H9 (cell line): ENCODE data around the gene DOCK9. TPM values are rescaled to one million over a fixed set of nuclear protein-coding genes. Genes with fewer than 3 reads are reported as not detected.

Source experiments
- DNase-seq: peaks from one replicate; pipeline ENCODE4 v3.0.0-alpha.2; 2017
- H2AFZ ChIP-seq: one replicate; pipeline ENCODE4 v1.6.1; 2013; ENCODE audit warnings: mild to moderate bottlenecking, low read length, control low read depth, moderate library complexity
- H2AK5ac ChIP-seq: 2 replicates; pipeline ENCODE4 v1.6.1; 2013; ENCODE audit warnings: low read length, control low read depth, mixed read lengths; ENCODE audit not compliant: insufficient read length
- H2BK120ac ChIP-seq: one replicate; pipeline ENCODE4 v1.6.1; 2013; ENCODE audit warnings: low read depth, mild to moderate bottlenecking, low read length, control low read depth, inconsistent platforms; ENCODE audit not compliant: poor library complexity, severe bottlenecking
- H2BK12ac ChIP-seq: 2 replicates; pipeline ENCODE4 v1.6.1; 2013; ENCODE audit warnings: low read length, control low read depth, mixed read lengths, low read depth; ENCODE audit not compliant: insufficient read length
- H2BK15ac ChIP-seq: 2 replicates; pipeline ENCODE4 v1.6.1; 2013; ENCODE audit warnings: low read depth, low read length, control low read depth
- H2BK20ac ChIP-seq: one replicate; pipeline ENCODE4 v1.6.1; 2013; ENCODE audit warnings: low read depth, mild to moderate bottlenecking, low read length, control low read depth, inconsistent platforms; ENCODE audit not compliant: poor library complexity, severe bottlenecking
- H2BK5ac ChIP-seq: 2 replicates; pipeline ENCODE4 v1.6.1; 2013; ENCODE audit warnings: low read length, control low read depth, mixed read lengths; ENCODE audit not compliant: insufficient read length
- H3K14ac ChIP-seq: 2 replicates; pipeline ENCODE4 v1.6.1; 2013; ENCODE audit warnings: low read length, control low read depth; ENCODE audit not compliant: insufficient read depth
- H3K18ac ChIP-seq: 2 replicates; pipeline ENCODE4 v1.6.1; 2013; ENCODE audit warnings: low read depth, mild to moderate bottlenecking, mixed read lengths, low read length, control low read depth; ENCODE audit not compliant: insufficient read length
- H3K23ac ChIP-seq: 2 replicates; pipeline ENCODE4 v1.6.1; 2013; ENCODE audit warnings: low read length, control low read depth, mixed read lengths, low read depth; ENCODE audit not compliant: insufficient read length
- H3K23me2 ChIP-seq: 2 replicates; pipeline ENCODE4 v1.6.1; 2013; ENCODE audit warnings: low read depth, mild to moderate bottlenecking, mixed read lengths, low read length, control low read depth; ENCODE audit not compliant: insufficient read length, poor library complexity, severe bottlenecking
- H3K27ac ChIP-seq: 2 replicates; pipeline ENCODE4 v1.5.1; 2013; ENCODE audit warnings: low read length, control low read depth, mixed read lengths, low read depth; ENCODE audit not compliant: insufficient read length
- H3K27me3 ChIP-seq: 2 replicates; pipeline ENCODE4 v1.6.1; 2013; ENCODE audit warnings: low read length, control low read depth, inconsistent platforms; ENCODE audit not compliant: insufficient read depth
- H3K4ac ChIP-seq: 2 replicates; pipeline ENCODE4 v1.6.1; 2013; ENCODE audit warnings: low read depth, mild to moderate bottlenecking, control low read depth, inconsistent platforms, low read length, moderate library complexity
- H3K4me1 ChIP-seq: 2 replicates; pipeline ENCODE4 v1.6.1; 2013; ENCODE audit warnings: low read length, control low read depth, inconsistent platforms; ENCODE audit not compliant: insufficient read depth
- H3K4me2 ChIP-seq: 2 replicates; pipeline ENCODE4 v1.6.1; 2013; ENCODE audit warnings: low read length, control low read depth, mixed read lengths; ENCODE audit not compliant: insufficient read length, insufficient read depth
- H3K56ac ChIP-seq: 2 replicates; pipeline ENCODE4 v1.6.1; 2013; ENCODE audit warnings: low read depth, mild to moderate bottlenecking, mixed read lengths, low read length, control low read depth; ENCODE audit not compliant: insufficient read length
- H3K79me1 ChIP-seq: 2 replicates; pipeline ENCODE4 v1.6.1; 2013; ENCODE audit warnings: low read depth, mild to moderate bottlenecking, moderate library complexity, low read length, control low read depth, inconsistent platforms; ENCODE audit not compliant: insufficient read depth, poor library complexity, severe bottlenecking
- H3K79me2 ChIP-seq: 2 replicates; pipeline ENCODE4 v1.6.1; 2013; ENCODE audit warnings: low read length, control low read depth, inconsistent platforms; ENCODE audit not compliant: insufficient read depth
- H3K9ac ChIP-seq: 2 replicates; pipeline ENCODE4 v1.6.1; 2013; ENCODE audit warnings: low read length, control low read depth, mixed read lengths; ENCODE audit not compliant: insufficient read length; ENCODE audit errors: extremely low read depth
- H3K9me3 ChIP-seq: one replicate; pipeline ENCODE4 v1.6.1; 2013; ENCODE audit warnings: low read depth, low read length, inconsistent platforms; ENCODE audit not compliant: control insufficient read depth
- H3T11ph ChIP-seq: one replicate; pipeline ENCODE4 v1.6.1; 2013; ENCODE audit warnings: mild to moderate bottlenecking, low read length, control low read depth, inconsistent platforms
- H4K20me1 ChIP-seq: one replicate; pipeline ENCODE4 v1.6.1; 2013; ENCODE audit not compliant: control insufficient read depth, insufficient read length, insufficient read depth
- H4K5ac ChIP-seq: 2 replicates; pipeline ENCODE4 v1.6.1; 2013; ENCODE audit warnings: low read depth, mild to moderate bottlenecking, mixed read lengths, low read length, control low read depth; ENCODE audit not compliant: insufficient read length
- H4K8ac ChIP-seq: replicated peaks from 2 replicates; pipeline ENCODE4 v1.6.1; 2013; ENCODE audit warnings: low read length, control low read depth, mixed read lengths, low read depth; ENCODE audit not compliant: insufficient read length
- H4K91ac ChIP-seq: 2 replicates; pipeline ENCODE4 v1.6.1; 2013; ENCODE audit warnings: low read depth, mild to moderate bottlenecking, moderate library complexity, mixed read lengths, low read length, control low read depth; ENCODE audit not compliant: insufficient read length
- H3K27ac Mint-ChIP-seq, 3 experiments: 2 replicates in 2 of 3; 3 replicates in 1 of 3; pipeline ENCODE4 v1.8.0; 2020 to 2021; ENCODE audit warnings: mixed read lengths in 3 of 3, mild to moderate bottlenecking in 1 of 3, moderate library complexity in 1 of 3
- H3K27me3 Mint-ChIP-seq: 2 replicates; pipeline ENCODE4 v1.8.0; 2021; ENCODE audit warnings: low read depth, mild to moderate bottlenecking, moderate library complexity, mixed read lengths
- H3K36me3 Mint-ChIP-seq, 3 experiments: 2 replicates in 2 of 3; 3 replicates in 1 of 3; pipeline ENCODE4 v1.8.0; 2020 to 2021; ENCODE audit warnings: low read depth in 3 of 3, mixed read lengths in 3 of 3; ENCODE audit not compliant: insufficient read depth in 1 of 3
- H3K4me1 Mint-ChIP-seq, 2 experiments: 2 replicates each; pipeline ENCODE4 v1.8.0; 2020; ENCODE audit warnings: mixed read lengths in 2 of 2
- H3K4me3 Mint-ChIP-seq, 2 experiments: 2 replicates in 1 of 2; 3 replicates in 1 of 2; pipeline ENCODE4 v1.8.0; 2020 to 2021; ENCODE audit warnings: mild to moderate bottlenecking in 2 of 2, mixed read lengths in 2 of 2, moderate library complexity in 1 of 2
- H3K9me3 Mint-ChIP-seq, 2 experiments: 2 replicates in 1 of 2; 3 replicates in 1 of 2; pipeline ENCODE4 v1.8.0; 2020; ENCODE audit warnings: mild to moderate bottlenecking in 2 of 2, mixed read lengths in 2 of 2, moderate library complexity in 1 of 2
- WGBS: extraction: QIAGEN DNeasy Blood & Tissue Kit; methylation state at CpG from one replicate; pipeline ENCODE4 v1.1.7; 2013; ENCODE audit warnings: missing lambda C conversion rate, low lambda C conversion rate, mixed read lengths; ENCODE audit not compliant: insufficient read length; ENCODE audit errors: extremely low coverage; 5-methylcytosine and 5-hydroxymethylcytosine counted together
- total RNA-seq: library from RNA; stranded (reverse); gene quantifications from 2 replicates; pipeline ENCODE4 v1.2.1, GENCODE V29; 2021
- TF ChIP-seq, protein P1 (sequence below): fragments of 200-600 bp; sonication (generic); conservative IDR thresholded peaks from 3 replicates; pipeline ENCODE4 v1.8.0; 2021; ENCODE audit warnings: antibody characterized with exemption, mild to moderate bottlenecking

DOCK9 gene
- total RNA-seq, 1 experiment from 2014 or later = 23.0 TPM

DNA sequence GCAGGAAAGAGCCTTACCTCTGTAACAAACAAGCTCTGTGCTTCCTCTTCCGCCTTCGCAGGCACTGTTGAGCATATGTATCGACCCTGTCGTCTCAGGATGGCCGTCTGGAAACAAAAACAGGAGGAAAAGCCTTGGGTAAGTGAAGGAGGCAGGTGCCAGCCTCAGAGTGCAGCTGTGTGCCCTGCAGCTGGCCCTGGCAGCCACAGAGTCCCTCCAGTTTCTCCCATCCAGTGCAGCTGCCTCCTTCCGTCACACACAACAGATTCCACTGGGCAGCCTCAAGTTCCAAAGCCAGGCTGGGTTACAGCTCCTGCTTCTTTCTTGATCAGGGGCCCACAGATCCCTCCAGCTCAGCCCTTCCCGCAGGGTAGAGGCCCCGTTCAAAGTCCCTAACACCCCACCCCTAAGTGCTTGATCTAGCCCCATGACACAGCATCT, 47.7 kb downstream of the DOCK9 start:
- Histone ChIP-seq H2BK15ac (no peak overlapping the region), H2AFZ (no peak overlapping the region), H2BK12ac (no peak overlapping the region), H3K23ac (no peak overlapping the region), H4K91ac (no peak overlapping the region), H3K14ac (no peak overlapping the region), H3K4me2 (no peak overlapping the region), H3K79me1 (no peaks in the 10 kb centered on the region), H2AK5ac (no peak overlapping the region), H3K9me3 (peaks cover 7% of the 10 kb centered on the region), H3K23me2 (no peaks in the 10 kb centered on the region), H3K79me2 (no peaks in the 10 kb centered on the region), H3K27ac (no peak overlapping the region), H3T11ph (no peak overlapping the region), H2BK5ac (no peak overlapping the region), H3K56ac (no peak overlapping the region), H3K27me3 (no peaks in the 10 kb centered on the region), H4K5ac (no peak overlapping the region), H3K9ac (no peak overlapping the region), H4K20me1 (no peaks in the 10 kb centered on the region), H2BK20ac (no peak overlapping the region), H3K4me1 (no peaks in the 10 kb centered on the region; the same call in 1 of the 2 replicates), H3K4ac (no peak overlapping the region), H3K18ac (no peak overlapping the region), H4K8ac (no peak overlapping the region), H2BK120ac (no peak overlapping the region)
- H3K4me3 Mint-ChIP-seq = no peak overlapping the region
- TF ChIP-seq, protein P1, sequence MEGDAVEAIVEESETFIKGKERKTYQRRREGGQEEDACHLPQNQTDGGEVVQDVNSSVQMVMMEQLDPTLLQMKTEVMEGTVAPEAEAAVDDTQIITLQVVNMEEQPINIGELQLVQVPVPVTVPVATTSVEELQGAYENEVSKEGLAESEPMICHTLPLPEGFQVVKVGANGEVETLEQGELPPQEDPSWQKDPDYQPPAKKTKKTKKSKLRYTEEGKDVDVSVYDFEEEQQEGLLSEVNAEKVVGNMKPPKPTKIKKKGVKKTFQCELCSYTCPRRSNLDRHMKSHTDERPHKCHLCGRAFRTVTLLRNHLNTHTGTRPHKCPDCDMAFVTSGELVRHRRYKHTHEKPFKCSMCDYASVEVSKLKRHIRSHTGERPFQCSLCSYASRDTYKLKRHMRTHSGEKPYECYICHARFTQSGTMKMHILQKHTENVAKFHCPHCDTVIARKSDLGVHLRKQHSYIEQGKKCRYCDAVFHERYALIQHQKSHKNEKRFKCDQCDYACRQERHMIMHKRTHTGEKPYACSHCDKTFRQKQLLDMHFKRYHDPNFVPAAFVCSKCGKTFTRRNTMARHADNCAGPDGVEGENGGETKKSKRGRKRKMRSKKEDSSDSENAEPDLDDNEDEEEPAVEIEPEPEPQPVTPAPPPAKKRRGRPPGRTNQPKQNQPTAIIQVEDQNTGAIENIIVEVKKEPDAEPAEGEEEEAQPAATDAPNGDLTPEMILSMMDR = no peak
- H3K27me3 Mint-ChIP-seq = no peaks in the 10 kb centered on the region
- no peak for DNase-seq
- WGBS = no CpG with 5 or more reads among the region's 8 CpGs
- H3K9me3 Mint-ChIP-seq = peaks cover 6 to 14% of the 10 kb centered on the region in 2 experiments; a peak in 4 of 5 replicates
- H3K36me3 Mint-ChIP-seq = peaks cover 9 to 11% (median 9%) of the 10 kb centered on the region in 3 experiments
- H3K4me1 Mint-ChIP-seq = peaks cover 24 to 27% of the 10 kb centered on the region in 2 experiments
- H3K27ac Mint-ChIP-seq = peak overlapping the region in 2 of 3 experiments; percentile 89 to 98; a peak in 5 of 7 replicates
